NCI-H1105 (cell line): Measurements from ENCODE around the gene MAML2.

ENCODE experiments used
- DNase-seq: peaks from one replicate; lab custom pipeline; 2025; lab: John Stamatoyannopoulos, UW

MAML2 gene

DNA sequence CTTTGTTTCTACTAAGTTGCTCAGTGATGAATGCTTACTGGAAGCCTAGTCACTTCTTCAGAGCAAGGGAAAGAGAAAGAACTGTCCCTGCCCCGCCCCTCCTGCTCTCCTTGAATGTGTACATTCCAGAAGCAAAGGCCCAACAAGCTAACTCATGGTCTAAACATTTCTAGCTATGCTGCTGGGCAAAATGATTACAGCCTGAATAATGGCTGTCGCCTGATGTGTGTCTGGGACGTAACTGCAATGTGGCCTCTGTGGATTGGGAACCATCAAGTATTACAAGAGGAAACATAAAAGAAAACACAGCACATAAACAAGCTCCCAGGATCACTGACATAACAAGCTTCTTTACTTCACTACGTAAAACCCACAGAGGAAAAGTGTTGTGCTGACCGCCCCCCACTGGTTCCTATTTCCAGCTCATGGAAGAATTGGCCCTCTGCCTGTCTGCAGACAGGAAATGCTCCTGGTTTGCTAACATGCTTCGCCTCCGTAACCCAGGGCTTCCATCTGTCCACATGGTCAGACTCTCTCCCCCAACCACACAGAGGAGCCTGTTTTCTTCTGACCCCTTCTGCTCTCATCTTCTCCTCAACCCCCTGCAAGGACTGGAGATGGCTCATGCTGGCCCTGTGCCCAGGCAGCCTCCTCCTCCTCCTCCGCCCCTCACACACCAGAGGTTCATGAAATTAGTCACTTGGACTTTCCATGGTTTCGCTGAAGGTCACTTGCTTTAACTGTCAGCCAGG lies 187.2 kb downstream of the MAML2 start:
- no peak for DNase-seq

DNA sequence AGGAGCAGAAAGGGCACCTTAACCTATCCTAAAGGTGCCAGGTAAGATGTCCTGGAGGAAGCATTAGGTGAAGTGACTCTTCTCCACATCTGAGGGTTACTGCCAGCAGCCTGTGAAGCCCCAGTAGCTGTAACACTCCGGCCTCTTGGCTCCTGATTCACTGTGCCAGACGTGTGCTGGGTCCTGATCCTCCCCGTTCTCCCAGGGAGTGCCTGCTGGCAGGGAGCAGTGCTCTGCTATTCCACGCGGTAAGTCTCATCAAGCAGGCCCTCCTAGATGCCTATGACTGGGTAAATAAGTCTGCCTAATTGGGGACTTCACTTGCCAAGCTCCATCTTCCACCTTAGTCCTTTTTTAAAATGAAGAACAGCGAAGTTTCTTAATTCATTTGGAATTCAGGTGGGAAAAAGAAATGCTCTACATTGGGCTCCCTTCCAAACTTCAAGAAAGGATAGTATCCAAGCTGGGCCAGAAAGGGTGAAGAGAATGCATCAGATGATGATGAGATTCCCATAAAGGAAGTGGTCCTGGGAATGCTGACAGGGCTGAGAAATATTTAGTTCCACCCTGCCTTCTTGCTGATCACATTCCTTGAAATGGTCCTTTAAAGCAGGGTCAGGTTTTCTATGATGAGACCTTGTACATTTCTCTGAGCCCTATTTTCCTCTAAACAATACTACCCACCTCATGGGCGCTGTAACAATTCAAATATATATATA lies 188.0 kb downstream of the MAML2 start:
- DNase-seq, result no peak

DNA sequence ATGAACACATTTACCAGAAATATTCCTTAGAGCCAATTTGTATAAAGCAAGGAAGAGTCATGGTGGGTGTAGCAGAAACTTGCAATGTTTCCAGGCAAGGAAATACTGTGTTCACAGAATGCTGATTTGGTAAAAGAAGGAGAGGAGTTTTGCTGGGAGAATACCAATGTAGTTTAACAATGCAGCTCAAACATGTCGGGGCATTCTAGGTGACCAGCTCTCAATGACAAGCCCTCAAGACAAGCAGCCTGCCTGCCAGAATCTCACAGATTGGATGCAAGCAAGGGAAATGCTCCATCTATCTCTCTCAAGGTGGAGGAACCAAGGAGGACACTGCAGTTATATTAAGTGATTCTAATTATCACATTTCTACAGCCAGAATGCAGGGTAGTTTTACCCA lies 190.4 kb downstream of the MAML2 start:
- no peak for DNase-seq

DNA sequence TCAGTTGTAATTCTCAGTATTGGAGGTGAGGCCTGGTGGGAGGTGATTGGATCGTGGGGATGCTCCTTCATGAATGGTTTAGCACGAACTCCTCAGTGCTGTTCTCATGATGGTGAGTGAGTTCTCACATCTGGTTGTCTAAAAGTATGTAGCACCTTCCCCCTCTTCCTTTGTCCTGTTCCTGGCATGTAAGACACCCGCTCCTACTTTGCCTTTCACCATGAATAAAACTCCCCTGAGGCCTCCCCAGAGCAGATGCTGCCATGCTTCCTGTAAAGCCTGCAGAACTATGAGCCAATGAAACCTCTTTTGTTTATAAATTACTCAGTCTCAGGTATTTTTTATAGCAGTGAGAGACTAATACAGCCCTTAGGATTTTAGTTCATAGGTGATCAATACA lies 191.5 kb downstream of the MAML2 start:
- DNase-seq, result no peak

DNA sequence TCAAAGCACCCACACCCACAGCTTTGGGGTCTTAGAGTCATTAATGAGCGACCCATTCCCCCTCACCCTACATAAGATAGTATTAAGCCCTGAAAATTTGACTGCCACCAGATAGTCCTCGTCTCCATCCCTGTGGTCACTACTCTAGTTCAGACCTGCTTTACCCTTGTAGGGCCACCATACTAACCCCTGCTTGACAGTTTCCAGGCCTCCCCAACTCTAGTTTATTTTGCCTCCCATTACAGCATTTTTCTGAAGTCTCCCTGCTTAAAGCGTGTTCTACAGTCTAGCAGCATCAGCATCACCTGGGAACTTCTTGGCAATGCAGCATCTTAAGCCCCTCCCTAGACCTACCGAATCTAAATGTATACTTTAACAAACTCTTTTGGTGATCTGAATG lies 192.4 kb downstream of the MAML2 start:
- DNase-seq, result no peak

DNA sequence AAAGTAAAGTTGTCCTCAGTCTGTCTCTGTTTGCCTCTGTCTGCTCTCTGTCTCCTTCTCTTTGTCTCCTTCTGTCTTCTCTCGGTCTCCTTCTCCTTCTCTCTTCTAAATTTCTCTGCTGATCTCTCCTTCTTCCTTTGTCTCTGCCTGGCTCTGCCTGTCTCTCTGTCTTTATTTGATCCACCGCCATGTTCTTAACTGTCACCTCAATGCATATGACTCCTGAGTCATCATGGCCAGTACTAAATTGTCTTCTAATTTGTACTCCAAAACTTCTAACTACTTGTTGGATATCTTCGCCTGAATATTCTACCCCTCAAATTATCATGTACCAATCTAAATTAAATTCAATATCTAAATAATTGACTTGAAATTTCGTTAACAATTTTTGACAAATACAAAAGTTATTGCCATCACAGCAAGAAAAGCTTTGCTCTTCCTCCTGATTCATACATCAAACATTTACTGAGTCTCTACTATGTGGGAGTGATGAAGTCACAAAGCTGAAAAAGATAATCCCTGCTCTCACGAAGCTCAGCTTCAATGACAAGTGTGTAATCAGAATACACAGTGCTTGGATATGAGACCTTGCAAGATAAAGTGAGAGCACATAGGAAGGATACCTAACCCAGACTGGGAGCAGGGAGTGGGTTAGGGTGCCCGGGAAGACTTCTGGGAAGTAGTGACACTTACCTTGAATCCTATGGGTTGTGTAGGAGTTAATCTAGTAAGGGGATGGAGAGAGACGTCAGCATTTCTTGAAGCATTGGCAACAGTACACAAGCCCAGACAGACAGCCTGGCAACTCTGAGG lies 193.0 kb downstream of the MAML2 start:
- no peak for DNase-seq

DNA sequence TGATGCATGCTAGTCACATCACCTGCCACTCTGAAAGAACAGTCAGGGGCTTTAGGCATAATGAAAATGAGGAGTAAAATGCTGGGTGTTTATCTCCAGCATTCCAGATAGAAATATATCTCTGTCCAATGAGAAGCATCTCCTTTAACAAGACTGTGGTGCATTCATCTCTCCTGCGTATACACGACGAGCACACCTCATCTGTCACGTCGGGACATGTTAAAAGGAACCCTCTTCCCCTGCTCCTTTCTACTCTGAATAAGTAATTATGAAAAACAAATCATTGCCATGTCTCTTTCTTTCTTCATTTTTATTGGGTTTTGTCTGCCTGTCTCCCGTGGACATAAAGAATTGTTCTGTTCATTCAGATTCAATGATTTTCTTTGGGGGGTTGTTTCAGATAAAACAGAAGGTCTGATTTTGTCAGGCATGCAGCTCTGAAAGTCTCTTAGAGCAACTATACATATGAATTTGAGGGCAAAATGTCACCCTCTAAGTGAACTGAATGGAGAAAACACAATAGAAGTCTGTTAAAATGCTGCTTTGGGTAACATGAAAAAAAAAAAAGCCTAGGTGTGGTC lies 195.0 kb downstream of the MAML2 start:
- DNase-seq, result no peak

DNA sequence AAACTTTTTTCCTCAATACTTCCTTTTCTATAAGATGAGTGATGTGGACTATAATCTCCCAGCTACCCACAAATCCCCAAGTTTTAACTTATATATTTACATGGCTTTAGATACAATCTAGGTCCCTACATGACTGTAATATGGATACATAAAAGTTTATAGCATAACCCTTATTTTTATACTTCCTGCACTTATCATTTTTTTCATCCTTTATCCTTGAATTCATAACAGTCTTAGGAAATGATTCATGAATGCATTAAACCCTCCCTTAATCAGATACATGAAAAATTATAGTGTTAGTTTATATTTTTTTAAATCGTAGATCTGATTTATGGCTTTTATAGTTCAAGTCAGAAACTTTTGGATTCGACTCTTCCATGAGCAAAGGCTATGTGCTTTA lies 195.8 kb downstream of the MAML2 start:
- DNase-seq, result no peak

DNA sequence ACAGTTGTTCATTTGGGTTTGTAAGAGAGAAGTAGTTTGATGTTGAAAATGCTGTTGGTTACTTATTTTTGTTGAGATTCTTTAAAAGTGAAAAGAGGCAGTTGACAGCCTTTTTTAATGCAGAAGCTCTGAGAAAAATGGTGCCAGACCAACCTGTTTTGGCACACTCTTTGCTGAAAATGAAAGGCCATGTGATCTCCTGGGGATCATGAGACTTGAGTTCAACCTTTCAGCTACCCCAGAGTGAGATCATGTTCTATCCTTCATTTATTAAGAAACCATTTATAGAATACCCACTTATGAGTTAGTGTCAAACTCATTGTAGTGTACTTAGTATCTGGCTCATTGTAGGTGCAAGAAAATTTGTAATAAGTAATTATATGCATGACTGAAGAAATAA lies 196.2 kb downstream of the MAML2 start:
- no peak for DNase-seq

DNA sequence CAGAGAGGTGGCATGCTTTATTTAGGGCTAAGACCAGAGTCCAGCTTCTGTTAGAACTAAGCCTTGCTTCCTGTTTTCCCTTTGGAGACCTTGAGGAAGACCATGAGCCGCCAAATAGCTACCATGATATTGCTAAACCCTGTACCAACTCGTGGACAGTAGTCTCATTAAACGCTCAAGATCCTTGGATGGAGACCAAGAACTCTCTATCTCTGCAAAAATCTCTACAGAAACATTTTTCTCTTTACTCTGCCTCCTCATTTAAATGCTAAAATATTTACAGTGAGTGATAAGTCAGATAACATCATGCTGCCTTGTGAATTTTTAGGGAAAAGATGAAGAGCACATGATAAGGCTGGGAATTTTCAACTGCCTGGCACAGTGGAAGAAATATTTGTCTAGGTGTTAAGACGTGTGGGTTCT lies 197.8 kb downstream of the MAML2 start:
- no peak for DNase-seq

DNA sequence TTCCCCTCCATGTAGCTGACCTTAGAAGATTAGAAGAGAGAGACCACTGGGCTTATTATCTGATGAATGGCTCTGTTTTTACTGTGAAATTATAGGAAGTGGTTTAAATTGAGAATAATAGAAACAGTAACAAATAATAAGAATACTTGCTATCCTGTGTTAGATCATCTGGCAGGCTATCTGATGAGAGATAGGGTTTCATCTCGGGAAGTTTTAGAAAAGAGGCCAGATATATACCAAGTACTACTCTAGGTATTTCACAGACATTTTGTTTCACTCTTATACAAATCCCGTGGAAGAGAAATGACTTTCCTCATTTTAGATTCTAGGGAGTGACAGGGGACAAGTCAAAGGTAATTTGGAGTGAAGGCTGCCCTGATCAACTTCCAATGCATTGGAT lies 198.4 kb downstream of the MAML2 start:
- DNase-seq, result no peak

DNA sequence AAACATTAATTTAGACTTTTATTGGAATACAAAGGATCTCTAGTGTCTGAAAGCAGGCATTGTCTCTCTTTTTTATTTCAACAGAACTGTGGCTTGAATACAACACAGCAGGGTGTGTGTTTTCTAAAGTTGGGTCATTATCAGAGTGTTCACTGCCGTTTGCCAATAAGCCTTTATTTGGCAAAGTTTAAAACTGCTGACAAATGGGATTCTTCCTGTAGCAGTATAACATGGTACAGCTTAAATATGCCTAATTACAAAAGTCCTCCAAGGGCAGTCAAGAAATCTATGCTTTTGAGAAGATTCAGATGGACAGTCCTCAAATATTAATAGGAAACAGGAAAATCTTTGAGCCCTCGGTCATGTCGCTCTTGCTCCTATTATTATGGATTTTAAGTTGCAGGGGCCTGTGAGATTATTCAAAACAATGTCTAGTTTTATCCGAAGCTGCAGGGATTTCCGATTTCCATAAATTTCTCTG lies 199.9 kb downstream of the MAML2 start:
- DNase-seq, result no peak

DNA sequence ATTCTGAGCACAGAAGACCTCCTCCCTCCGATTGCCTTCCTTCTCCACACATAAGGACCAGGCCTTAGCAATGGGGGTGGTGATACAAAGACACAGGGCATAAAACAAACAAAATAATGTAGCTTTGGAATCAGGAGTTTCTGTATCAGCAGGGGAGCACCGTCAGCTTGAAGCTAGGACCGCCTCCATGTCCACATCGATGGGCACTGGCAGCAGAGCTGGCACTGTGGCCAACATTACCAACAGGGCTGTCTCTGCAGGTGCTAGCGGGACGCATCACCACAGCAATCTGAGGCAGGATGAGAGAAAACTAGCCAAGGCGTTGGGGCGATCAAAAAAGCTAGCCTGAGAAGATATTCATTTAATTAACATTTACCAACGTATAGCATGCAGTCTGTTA lies 201.4 kb downstream of the MAML2 start:
- no peak for DNase-seq

DNA sequence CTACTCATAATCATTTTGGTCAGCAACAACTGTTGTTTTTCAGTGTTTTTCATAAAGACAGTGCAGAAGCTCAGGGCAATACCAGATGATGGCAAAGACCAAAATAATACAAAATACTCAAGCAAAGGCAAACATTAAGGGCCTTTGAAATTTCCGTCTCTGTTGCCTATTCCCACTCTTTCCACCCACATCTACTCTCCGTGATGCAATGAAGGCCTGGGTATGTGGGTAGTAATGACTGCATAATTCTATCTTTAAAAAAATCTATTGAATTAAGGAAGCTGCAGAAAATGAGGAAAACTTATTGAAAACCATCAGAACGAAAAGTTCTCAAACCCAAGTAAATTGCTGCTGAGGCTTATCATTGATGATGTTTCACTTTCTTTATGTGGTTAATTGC lies 203.3 kb downstream of the MAML2 start:
- DNase-seq, result no peak

DNA sequence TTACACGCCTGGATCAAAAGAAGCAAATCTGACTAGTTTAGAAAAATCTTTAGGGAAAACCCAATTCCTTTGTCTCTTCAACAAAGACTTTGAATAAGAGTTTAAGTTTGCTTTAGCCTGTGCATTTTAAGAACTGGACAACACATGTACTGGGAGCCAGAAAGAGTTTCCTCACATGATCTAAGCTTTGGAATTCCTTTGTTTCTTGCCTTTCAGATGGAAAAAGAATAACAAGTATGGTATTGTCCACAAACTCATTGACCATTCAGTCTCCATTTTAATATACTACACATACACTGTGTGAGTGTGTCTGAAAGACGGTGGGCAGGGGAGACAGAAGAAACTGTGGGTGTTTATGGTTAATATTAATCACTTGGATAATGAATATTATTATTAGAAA lies 205.6 kb downstream of the MAML2 start:
- no peak for DNase-seq

DNA sequence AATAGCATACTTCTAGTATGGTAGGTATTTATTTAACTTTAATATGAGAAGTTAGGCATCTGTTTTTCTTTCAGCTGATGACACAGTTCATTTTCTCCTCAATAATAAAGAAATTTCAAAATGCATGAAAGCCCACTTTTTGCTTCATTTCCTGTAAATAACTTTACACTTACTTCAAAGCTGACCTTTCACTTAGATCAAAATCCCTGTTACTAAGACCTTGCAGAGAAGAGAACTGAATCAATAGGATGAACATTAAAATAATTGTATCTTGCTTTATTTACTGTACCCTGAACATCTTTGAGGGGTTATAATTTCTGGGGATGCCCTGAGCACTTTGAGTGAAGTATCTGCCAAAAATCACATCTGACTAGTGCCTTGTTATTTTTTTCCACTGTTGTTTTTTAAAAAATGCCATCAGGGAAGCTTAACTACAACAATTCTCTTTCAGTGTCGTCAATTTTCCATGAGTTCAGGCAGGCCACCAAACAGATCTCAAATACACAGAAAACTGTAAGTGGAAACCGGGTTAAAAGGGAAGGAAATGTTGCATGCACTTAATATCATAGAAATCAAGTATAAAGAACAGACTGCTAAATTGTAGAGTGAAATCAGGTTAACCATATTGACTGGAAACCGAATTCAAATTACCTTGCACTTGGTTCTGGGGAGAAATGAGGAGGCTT lies 206.2 kb downstream of the MAML2 start:
- DNase-seq, result no peak

DNA sequence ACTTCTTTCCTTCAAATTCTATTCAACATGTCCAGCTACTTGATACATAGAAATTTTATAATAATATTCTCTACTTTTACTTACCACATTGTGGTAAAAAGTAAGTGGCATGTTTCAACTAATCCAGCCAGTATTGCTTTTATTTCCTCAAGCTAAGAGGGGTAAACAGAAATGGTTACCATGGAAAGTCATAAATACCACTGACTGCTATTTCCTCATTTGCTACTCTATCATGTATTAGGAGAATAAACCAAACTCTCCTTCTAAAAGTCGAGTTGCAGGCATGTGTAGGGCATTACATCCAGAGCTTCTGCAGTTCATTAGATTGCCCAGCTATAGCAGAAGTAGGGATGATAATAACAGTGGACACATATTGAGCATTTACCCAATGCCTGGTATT lies 208.4 kb downstream of the MAML2 start:
- DNase-seq, result no peak

DNA sequence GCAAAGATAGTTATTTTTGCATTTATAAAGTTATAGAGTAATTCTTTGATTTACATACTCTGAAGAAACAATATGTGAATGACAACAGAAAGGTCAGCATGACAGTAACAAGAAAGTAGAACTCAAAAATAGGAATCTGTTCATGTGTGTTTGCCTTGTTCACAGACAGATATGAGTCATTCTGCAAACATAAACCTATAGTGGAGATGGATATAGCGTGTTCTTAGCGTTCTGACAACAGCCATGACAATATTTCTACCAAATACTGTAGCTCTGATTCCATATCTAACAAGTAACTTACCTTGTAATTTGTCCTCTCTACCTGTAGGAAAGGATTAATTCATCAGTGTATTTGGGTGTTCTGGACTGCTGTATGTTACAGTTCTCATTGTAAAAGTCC lies 210.6 kb downstream of the MAML2 start:
- DNase-seq, result no peak

DNA sequence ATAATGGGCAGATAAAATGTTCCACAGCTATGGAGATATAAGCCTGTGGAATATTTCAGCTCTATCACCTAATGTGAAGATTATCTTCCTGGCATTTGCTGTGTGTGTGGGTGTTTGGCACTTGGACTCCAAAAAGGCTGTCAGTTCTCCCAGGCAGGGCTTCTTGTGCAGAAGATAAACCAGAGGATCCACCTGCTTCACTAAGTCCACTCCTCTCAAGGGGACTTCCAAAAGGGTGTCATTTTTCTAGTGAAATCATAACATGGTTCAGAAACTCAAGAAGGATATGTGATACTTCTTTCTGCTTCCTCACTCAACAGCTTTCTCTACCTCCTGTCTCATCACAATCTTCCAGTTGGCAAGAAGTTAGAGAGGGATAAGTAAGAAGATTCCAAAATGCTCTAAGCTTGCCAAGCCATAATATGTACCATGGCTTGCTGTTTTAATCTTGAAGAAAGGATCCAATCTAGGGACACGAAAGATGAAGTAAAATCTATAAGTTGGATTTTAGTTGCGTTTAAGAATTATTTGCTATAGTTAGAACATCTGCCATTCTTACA lies 212.9 kb downstream of the MAML2 start:
- no peak for DNase-seq

DNA sequence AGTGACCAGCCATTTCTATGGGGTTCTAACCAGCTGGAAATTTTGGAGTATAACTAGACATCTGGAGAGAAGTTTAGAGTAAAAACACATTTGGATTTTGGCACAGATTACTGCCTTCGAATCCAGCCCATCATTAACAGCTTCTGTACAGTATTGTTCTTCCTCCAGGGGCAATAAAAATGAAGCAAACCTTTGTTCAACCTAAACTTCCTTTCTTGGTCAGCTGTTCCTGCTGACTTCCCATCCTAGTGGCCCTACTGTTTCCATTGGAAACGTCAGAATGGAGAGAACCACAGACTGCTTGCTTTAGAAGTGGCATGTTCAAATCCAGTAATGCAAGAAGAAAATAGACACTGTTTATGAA lies 215.4 kb downstream of the MAML2 start:
- peak; percentile 16 for DNase-seq

DNA sequence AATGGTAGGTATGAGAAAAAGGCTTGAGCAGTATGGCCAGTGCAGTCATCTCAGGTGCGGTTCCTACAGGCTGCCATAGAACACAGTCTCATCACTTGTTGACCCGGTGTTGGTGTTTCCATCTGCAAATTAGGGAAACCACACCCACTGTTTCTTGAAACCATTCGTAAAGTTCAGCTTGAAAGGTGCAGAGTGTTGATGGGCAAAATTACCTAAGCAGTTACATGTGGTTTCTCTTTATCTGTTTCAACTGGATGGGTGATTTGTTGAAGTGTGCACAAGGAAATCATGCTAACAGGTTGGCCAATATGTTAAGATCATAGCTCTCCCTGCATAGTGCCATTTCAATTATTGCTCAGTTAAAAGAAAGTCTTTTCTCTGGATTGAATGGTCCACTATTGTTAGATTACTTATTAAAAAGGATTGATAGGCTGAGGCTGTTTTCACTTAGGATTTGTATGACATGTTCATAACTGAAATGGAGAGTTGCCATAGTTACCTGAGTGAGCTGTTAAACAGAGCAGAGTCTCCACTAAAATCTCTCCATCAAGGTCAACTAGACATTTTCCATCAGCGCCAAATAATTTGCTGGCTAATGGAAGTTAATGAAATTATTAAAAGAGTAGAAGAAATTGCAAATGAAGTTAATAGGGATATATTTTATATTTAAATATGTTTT lies 215.9 kb downstream of the MAML2 start:
- DNase-seq, result peak; percentile 19
